HG02588 (cell line): ENCODE data around the gene FOSL2.

Source experiments
- ATAC-seq: cut with Tn5 transposase; IDR thresholded peaks from one replicate; pipeline ENCODE4 v1.9.1; 2021; ENCODE audit warnings: mild to moderate bottlenecking, moderate library complexity; ENCODE audit not compliant: unreplicated experiment

The FOSL2 gene

DNA sequence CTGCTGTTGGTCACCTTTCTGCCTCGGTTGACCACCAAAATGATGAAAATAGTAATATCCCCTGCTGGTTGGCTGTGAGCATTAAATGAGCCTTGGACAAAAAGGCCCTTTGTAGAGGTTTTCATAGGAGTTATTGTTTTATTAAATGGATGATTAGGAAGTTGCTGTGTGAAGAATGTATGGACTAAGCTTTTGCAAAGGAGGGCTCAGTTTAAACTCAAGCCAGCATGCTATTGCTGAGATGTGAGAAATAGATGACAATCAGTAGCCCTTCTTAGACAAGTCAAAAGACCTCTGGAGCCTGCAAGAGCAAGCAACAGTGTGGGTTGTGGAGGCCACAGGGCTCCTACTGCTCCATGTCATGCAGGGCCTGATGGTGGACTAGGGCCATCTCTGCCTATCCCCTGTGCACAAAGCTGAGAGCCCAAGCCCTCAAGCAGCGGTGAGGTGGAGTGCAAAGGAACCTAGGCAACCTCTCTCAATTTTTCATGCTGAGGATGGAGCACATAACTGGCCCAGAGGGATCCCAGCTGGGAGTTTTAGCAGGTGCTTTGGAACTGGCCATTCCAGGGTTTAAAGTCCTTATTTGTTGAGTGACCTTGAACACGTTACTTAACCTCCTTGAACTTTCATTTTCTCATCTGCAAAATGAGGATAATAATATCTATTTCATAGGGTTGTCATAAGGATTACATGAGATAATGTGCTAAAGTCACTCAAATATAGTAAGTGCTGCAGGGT is 37.1 kb downstream of the FOSL2 start:
- ATAC-seq, result no peak

GRCh38 chr2:28430377-28430765 is 37.7 kb downstream of the FOSL2 start:
- ATAC-seq, result no peak

- no peak for ATAC-seq
Observed at GRCh38 chr2:28430788-28431418, 38.2 kb downstream of the FOSL2 start.

GRCh38 chr2:28431741-28432140 is 39.1 kb downstream of the FOSL2 start:
- ATAC-seq, result no peak

- no peak for ATAC-seq
Observed at GRCh38 chr2:28432362-28432761, 39.7 kb downstream of the FOSL2 start.

GRCh38 chr2:28433215-28433614 is 40.6 kb downstream of the FOSL2 start:
- ATAC-seq, result no peak

- ATAC-seq, result no peak
Observed at GRCh38 chr2:28433935-28434599, 41.4 kb downstream of the FOSL2 start.

DNA sequence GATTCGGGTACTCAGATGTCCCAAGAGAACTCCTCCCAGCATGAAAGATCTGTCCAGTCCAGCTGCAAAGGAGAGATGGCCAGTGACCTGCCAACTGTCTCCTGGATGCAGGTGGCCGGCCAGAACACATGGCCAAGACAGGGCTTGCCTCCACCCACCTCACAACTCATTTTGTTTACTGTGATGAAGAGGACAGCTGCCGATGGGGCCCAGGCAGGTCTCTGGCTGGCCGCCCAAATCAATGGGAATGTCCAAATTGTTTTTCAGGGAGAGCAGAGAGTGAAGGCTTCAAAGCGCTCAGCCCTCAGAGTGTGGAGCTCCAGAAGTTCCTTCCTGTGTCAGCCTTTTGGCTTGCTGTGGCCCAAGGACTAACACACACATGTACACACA is 41.9 kb downstream of the FOSL2 start:
- ATAC-seq, result no peak

DNA sequence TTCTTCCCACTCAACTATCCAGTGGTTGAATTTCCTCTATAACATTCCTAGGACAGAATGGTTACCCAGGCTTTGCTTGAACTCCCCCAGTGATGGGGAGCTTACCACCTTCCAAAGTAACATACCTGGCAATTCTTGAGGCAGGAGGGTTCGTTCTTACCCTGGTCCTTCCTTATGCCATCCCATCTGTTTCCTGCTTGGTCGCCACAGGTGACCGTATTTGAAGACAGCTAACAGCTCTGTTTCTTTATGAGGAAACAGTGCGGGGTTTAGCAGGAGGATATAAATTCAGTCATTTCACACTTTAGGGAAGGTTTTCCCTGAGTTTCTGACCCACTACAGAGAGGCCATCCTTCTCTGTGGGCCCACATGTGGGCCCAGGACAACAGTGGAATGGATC is 42.6 kb downstream of the FOSL2 start:
- ATAC-seq, result no peak

GRCh38 chr2:28435814-28436351 is 43.2 kb downstream of the FOSL2 start:
- ATAC-seq, result no peak

GRCh38 chr2:28436525-28437051 is 43.9 kb downstream of the FOSL2 start:
- ATAC-seq, result no peak

DNA sequence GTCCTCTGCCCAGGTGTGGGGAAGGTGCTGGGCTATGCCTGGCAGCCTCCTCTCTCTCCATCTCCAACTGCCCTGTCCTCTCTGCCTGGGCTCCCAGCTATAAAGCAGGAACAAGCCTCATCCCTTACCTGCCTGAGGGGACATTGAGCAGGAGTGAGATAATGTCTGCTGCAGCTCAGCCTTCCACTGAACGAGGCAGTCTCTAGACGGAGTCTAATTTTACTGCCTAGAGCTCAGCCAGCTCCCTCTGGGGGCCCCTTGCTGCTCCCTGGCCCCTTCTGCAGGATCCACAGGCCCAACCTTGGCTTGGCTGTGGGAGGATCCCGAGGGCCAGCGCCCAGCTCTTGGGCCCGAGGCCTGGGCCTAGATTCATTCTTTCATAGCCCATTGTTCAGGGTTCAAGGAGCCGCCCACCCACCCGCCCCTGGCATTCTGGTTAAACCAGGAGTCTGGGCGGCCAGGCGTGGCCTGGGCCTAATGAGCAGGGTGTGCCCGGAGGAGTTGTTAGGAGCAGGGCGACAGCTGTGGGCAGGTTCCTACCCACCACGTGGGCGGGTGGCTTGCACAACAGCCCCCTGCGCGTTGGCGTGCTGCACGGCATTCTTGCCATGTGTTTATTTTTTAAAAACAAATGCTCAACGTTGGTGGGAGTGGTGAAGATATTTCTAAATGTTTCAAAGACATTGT is 44.6 kb downstream of the FOSL2 start:
- ATAC-seq, result no peak

GRCh38 chr2:28437918-28438317 is 45.3 kb downstream of the FOSL2 start:
- ATAC-seq, result no peak

GRCh38 chr2:28438532-28439063 is 45.9 kb downstream of the FOSL2 start:
- ATAC-seq, result no peak

GRCh38 chr2:28439127-28439526 is 46.5 kb downstream of the FOSL2 start:
- no peak for ATAC-seq

DNA sequence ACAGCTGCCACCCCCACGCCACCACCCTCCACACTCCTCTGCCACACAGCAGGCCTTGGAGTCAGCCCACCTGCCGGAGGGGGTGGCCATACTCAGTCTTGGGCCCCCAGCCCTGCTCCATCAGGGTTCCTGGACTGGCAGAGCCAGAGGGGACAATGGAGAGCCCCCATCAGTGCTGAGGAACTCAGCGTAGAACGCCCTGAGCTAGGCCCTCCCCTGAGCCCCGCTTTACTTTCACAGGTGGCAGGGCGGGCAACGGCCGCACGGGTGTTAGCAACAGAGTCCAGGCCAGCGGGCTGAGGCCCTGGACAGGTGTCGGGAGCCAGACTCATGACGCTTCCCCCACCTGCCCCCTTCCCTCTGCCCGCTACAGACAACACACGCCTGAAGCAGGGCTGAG is 47.1 kb downstream of the FOSL2 start:
- ATAC-seq, result no peak

- ATAC-seq, result no peak
Observed at GRCh38 chr2:28442328-28442727, 49.7 kb downstream of the FOSL2 start.

- ATAC-seq, result no peak
Observed at GRCh38 chr2:28444956-28445355, 52.3 kb downstream of the FOSL2 start.

DNA sequence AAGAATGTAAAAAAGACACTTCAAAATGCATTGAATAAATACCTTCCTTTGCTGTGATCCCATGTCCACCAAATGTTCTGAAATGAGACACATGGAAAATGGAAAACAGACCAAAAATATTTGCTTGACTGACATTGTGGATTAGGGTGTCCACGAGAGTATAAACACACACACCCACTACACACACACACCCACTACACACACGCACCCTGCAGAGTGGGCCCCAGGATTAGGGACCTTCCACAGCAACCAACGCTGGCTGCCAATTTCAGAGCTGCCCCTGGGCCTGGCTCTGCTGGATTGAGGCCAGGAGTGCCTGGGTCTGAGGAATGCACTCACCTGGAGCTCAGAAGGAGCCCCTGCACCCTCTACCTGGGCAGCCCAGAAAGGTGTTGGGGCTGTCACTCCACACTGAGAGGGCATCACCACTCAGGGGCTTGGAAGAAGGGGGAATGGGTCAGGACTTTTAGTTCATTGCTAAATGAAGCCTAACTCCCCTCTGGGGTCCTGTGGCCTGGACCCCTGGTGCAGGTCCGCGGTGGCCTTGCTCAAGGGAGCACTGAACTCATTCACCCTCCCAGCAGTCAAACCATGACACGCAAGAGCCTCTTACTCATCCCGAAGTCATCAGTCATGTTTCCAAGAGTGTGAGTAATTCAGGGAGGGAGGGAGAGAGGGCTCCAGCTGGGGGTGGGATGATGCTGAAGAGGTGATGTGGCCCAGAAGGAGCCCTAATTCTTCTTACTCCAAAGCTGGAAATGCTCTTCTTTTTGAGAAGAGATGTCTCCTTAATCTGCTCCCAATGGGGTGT is 53.0 kb downstream of the FOSL2 start:
- ATAC-seq, result no peak

DNA sequence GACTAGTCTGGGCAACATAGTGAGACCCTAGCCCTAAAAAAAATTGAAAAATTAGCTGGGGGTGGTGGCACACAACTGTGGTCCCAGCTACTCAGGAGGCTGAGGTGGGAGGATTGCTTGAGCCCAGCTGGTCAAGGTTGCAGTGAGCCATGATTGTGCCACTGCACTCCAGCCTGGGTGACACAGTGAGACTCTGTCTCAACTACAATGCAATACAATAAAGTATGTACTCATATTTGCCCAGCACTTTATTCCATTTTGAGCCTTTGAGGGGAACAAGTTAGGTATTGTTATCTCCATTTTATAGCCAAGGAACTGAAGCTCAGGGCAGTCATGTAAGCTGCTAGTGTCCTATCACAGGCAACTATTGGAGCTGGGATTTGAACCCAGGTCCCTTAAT is 53.9 kb downstream of the FOSL2 start:
- no peak for ATAC-seq
